Sciatic nerve (tissue), 2 donors: ENCODE results near the gene XPNPEP3. TPM values are rescaled to one million over a fixed set of nuclear protein-coding genes. Genes with fewer than 3 reads are reported as not detected.

Source experiments
- ATAC-seq: fragments of 200-7000 bp; cut with Tn5 transposase; one replicate; pipeline ENCODE4 v1.9.1; 2020; ENCODE audit warnings: mild to moderate bottlenecking, moderate library complexity
- DNase-seq: peaks from one replicate; pipeline ENCODE4 v3.0.0-alpha.2; 2020; ENCODE audit warnings: low spot score
- intact Hi-C: fragments of 100-400 bp; cut with DNase I; formaldehyde crosslinking; loops from one replicate; pipeline ENCODE4 v1.14.2; 2022
- microRNA-seq: library from miRNA; unstranded; fragments of <30 nt; microRNA quantifications from one replicate; pipeline ENCODE4 v1.2.0, GENCODE V29; 2020
- total RNA-seq: library from RNA; stranded (reverse); fragmentation: NEBNext Ultra II Directional; extraction: Animal tissue kit (Norgen Biotek cat#: 25700); gene quantifications from one replicate; pipeline ENCODE4 v1.2.1, GENCODE V29; 2021
- donor health status: DM: no; HTN: no; CAD: no.
- donor health status: DM: no; HTN: no; CAD: no.

Gene XPNPEP3
- total RNA-seq, 1 donor from 2014 or later: 19.2 TPM

DNA sequence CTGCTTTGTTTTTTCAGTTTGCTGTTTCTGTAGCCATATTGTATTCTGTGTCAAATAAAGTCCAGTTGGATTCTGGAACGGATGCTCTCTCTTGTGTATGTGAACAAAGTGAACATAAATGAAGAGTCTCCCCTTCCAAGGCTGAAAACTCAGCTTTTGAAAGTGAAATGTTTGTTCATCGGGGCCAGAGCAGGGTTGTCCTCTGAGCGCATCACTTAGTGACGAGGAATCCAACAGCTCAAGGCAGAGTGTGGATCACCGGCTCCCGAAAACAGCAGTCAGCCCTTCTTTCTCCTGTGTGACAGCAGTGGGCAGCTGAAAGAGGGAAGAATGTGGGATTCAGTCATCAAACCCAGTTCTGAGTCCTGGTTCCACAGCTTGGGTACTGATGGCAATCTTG, 115.6 kb downstream of the XPNPEP3 start:
- no peak for DNase-seq
- intact Hi-C loops: no loop called here

DNA sequence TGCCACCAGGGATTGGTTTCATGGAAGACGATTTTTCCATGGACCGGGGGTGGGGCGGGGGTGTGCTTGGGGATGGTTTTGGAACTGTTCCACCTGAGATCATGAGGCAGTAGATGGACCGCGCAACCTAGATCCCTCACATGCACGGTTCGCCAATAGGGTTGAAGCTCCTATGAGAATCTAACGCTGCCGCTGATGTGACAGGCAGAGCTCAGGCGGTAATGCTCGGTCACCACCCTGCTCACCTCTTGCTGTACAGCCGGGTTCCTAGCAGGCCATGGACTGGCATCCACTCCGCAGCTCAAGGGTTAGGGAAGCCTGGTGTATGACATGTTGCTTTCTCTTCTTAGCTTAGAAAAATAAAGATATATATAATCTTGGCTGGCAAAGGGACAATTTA, 116.2 kb downstream of the XPNPEP3 start:
- intact Hi-C loops: no loop called here
- DNase-seq: no peak
- no peak for ATAC-seq

More for the DNA sequence above, 115.6 kb downstream of the XPNPEP3 start:
- no peak for ATAC-seq

DNA sequence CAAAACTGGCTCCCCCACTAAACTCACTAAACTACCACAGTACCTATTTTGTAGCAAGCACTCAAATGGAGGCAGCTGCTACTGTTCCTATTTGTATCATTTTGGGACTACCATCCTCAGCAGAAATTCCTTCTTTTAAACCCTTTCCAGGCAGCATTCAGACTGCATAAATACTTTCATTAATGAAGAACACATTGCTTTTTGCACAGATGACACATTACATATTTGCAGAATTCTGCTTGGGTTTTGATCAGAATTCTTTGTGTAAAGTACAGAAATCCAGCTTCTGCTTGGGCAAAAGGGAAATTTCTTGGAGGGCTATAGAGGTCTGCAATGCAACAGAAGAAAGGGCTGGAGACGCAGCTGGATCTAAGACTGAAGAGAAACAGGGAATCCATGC, 118.4 kb downstream of the XPNPEP3 start:
- DNase-seq (no peak), ATAC-seq (no peak)
- intact Hi-C loops: no loop called here

DNA sequence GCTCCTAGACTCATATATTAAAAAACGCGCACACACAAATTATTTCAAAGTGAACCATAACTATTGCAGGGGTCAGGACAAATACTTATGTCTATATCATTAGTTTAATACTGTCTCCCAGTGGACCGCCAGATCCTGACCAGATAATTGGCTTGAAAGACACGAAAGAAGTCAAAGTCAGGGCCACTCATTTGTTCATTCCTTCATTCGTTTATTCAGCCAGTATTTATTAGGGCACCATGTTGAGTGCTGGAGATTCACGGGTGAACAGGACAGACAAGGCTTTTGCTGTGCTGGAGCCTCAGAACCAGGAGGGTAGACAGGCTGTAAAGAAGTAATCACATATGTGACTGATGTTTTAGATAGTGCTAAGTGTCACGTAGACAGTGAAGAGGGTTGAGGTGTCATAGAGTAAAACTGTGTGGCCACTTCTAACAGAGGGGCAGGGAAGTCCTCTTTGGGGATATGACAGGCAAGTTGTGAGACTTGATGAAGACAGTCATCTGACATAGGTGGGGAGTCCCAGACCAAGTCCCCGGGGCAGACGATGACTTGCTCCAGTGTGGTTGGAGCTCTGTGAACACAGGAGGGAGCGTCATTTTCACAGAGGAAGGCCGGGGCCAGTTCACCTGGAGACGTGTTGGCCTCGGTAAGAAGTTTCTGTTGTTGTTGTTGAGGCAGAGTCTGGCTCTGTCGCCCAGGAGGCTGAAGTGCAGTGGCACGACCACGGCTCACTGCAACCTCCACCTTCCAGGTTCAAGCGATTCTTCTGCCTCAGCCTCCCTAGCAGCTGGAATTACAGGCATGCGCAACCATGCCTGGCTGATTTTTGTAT, 120.1 kb downstream of the XPNPEP3 start:
- no peak for ATAC-seq
- DNase-seq: no peak
- intact Hi-C loops: no loop called here

DNA sequence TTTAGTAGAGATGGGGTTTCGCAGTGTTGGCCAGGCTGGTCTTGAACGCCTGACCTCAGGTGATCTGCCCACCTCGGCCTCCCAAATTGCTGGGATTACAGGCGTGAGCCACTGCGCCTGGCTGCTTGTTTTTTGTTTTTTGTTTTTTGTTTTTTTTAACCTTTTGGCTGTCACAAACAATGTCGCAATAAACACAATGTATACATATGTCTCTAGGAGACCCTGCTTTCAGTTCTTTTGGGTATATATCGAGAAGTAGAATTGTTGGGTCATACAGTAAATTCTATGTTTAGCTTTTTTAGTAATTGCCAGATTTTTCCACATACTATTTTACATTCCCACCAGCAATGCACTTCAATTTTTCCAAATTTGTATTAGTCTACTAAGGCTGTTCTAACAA, 122.2 kb downstream of the XPNPEP3 start:
- intact Hi-C loops: no loop called here
- DNase-seq (no peak), ATAC-seq (no peak)

DNA sequence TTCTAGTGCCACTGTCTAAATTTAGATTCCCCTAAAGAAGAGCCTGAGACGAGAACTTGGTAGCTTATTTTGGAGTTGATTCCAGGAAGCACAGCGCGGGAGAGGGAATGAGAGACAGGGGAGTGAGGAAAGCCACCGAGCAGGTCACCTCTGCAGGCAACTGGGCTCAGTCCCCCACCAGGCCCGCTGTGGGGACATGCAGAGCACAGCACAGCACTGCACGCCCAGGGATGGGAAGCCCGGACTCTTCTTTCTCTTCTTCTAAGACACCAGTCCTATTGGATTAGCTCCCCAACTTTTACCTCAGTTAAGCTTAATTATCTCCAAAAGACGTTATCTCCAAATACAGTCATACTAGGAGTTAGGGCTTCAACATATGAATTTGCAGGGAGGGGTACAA, 122.9 kb downstream of the XPNPEP3 start:
- no peak for DNase-seq
- intact Hi-C loops: no loop called here
- ATAC-seq: no peak

Small RNA genes lying within 50 kb of the gene (microRNA-seq; reads per million reads assigned to microRNA genes)
- gene MIR4766: 1.4 reads per million

Other genes with a start within 250 kb of the XPNPEP3 start
- 53.5 TPM for gene MRTFA, start 220.4 kb upstream of the XPNPEP3 start, total RNA-seq
- gene MCHR1, start 177.7 kb upstream of the XPNPEP3 start, total RNA-seq: 0.76 TPM
- 19.6 TPM for gene SLC25A17, start 37.8 kb upstream of the XPNPEP3 start, total RNA-seq
- 238 TPM for gene ST13, start 509 bp upstream of the XPNPEP3 start, total RNA-seq
- not detected for gene DNAJB7, start 5.0 kb downstream of the XPNPEP3 start, total RNA-seq
- gene RBX1, start 94.2 kb downstream of the XPNPEP3 start, total RNA-seq: 52.0 TPM
- 84.3 TPM for gene EP300, start 235.4 kb downstream of the XPNPEP3 start, total RNA-seq